Type B pancreatic cell (in vitro differentiated cells): ENCODE results near the gene IFNGR2. TPM values are rescaled to one million over a fixed set of nuclear protein-coding genes. Genes with fewer than 3 reads are reported as not detected.
A peak's percentile ranks its signal among the peaks of the same experiment; 100 is the strongest.

Experiments used
- DNase-seq: peaks from one replicate; pipeline ENCODE4 v3.0.0; 2021; ENCODE audit warnings: mixed read lengths; ENCODE audit not compliant: unreplicated experiment; ENCODE audit errors: extremely low spot score
- H3K27ac Mint-ChIP-seq: 2 replicates; pipeline ENCODE4 v1.8.0; 2021; ENCODE audit warnings: mild to moderate bottlenecking, mixed read lengths
- H3K27me3 Mint-ChIP-seq: 2 replicates; pipeline ENCODE4 v1.8.0; 2021; ENCODE audit warnings: mixed read lengths
- H3K36me3 Mint-ChIP-seq: 2 replicates; pipeline ENCODE4 v1.8.0; 2021; ENCODE audit warnings: mixed read lengths
- H3K4me1 Mint-ChIP-seq: one replicate; pipeline ENCODE4 v1.8.0; 2021; ENCODE audit warnings: mixed read lengths; ENCODE audit not compliant: unreplicated experiment
- H3K4me3 Mint-ChIP-seq: 2 replicates; pipeline ENCODE4 v1.8.0; 2021; ENCODE audit warnings: mild to moderate bottlenecking, mixed read lengths
- H3K9me3 Mint-ChIP-seq: 2 replicates; pipeline ENCODE4 v1.8.0; 2021; ENCODE audit warnings: mixed read lengths
- total RNA-seq: library from RNA; stranded (reverse); gene quantifications from 2 replicates; pipeline ENCODE4 v1.2.1, GENCODE V29; 2021; ENCODE audit warnings: low replicate concordance
- TF ChIP-seq, protein P1 (sequence below): fragments of 200-600 bp; sonication (generic); conservative IDR thresholded peaks from 2 replicates; pipeline ENCODE4 v1.5.0; 2021; ENCODE audit warnings: antibody characterized with exemption, mild to moderate bottlenecking

The IFNGR2 gene
- total RNA-seq, 1 donor from 2014 or later: 40.4 TPM

DNA sequence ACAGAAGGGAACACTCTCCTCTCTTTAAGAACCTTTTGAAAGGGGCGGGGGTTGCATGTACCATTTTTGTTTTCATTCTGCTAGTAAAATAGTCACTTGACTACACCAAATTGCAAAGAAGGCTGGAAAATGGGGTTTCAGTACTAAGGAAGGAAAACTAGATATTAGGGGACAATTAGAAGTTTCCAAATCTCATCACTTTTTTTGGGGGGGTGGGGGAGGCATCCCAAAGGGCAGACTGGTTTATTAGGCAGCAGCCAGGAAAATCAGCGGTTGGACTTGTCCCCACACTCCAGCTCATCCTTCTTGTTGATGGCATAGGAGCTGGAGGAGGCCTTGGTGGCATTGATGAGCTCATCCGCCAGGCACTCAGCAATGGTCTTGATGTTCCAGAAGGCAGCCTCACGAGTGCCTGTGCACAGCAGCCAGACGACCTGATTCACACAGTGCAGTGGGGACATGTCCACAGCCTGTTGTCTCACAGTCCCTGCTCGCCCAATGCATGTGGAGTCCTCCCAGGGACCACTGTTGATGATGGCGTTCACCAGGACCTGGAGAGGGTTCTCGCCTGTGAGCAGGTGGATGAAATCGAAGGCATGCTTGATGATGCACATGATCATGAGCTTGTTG is 78.2 kb downstream of the IFNGR2 start:
- Mint-ChIP-seq H3K9me3 (no peaks in the 10 kb centered on the region), H3K27me3 (no peaks in the 10 kb centered on the region), H3K4me1 (peaks cover 6% of the 10 kb centered on the region), H3K4me3 (peak overlapping the region; percentile 96), H3K36me3 (peaks cover 4% of the 10 kb centered on the region), H3K27ac (peak overlapping the region; percentile 97)
- DNase-seq: no peak
- TF ChIP-seq, protein P1, sequence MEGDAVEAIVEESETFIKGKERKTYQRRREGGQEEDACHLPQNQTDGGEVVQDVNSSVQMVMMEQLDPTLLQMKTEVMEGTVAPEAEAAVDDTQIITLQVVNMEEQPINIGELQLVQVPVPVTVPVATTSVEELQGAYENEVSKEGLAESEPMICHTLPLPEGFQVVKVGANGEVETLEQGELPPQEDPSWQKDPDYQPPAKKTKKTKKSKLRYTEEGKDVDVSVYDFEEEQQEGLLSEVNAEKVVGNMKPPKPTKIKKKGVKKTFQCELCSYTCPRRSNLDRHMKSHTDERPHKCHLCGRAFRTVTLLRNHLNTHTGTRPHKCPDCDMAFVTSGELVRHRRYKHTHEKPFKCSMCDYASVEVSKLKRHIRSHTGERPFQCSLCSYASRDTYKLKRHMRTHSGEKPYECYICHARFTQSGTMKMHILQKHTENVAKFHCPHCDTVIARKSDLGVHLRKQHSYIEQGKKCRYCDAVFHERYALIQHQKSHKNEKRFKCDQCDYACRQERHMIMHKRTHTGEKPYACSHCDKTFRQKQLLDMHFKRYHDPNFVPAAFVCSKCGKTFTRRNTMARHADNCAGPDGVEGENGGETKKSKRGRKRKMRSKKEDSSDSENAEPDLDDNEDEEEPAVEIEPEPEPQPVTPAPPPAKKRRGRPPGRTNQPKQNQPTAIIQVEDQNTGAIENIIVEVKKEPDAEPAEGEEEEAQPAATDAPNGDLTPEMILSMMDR: no peak

Other genes starting within 250 kb of the IFNGR2 start
- 11.0 and 17.0 TPM in 2 replicates for gene IFNAR2, start 173.5 kb upstream of the IFNGR2 start, total RNA-seq
- gene IL10RB, start 137.0 kb upstream of the IFNGR2 start, total RNA-seq: 13.8 and 19.1 TPM in 2 replicates
- gene IFNAR1, start 78.4 kb upstream of the IFNGR2 start, total RNA-seq: 26.4 and 28.6 TPM in 2 replicates
- 34.2 and 44.7 TPM in 2 replicates for gene TMEM50B, start 76.6 kb downstream of the IFNGR2 start, total RNA-seq
- gene DNAJC28, start 88.3 kb downstream of the IFNGR2 start, total RNA-seq: 2.3 and 3.0 TPM in 2 replicates
- gene GART, start 138.7 kb downstream of the IFNGR2 start, total RNA-seq: 63.6 and 107 TPM in 2 replicates
- gene SON, start 139.6 kb downstream of the IFNGR2 start, total RNA-seq: 310 and 329 TPM in 2 replicates
- 17.3 and 27.4 TPM in 2 replicates for gene DONSON, start 185.3 kb downstream of the IFNGR2 start, total RNA-seq
- 36.8 and 50.4 TPM in 2 replicates for gene CRYZL1, start 238.3 kb downstream of the IFNGR2 start, total RNA-seq
- gene ITSN1, start 239.1 kb downstream of the IFNGR2 start, total RNA-seq: 44.7 and 89.1 TPM in 2 replicates